ENCODE data around the gene FAM98B.

Gene FAM98B

GRCh38 chr15:38461066-38461833, 7.3 kb downstream of the FAM98B start:
- no peak for DNase-seq

DNA sequence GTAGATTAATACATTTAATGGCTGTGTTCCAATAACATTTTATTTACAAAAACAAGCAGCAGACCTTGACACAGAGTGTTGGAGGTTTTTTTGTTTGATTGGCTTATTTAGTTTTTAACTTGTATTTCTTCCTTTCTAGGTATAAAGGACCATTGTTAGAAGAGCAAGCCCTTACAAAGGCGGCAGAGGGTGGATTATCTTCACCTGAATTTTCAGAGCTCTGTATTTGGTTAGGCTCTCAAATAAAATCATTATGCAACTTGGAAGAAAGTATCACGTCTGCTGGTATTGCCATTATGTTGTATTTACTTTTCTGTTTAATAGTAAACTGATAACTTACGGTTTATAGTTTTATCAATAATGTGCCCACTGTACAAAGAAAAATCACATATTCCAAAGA, 10.0 kb downstream of the FAM98B start:
- DNase-seq = no peak

DNA sequence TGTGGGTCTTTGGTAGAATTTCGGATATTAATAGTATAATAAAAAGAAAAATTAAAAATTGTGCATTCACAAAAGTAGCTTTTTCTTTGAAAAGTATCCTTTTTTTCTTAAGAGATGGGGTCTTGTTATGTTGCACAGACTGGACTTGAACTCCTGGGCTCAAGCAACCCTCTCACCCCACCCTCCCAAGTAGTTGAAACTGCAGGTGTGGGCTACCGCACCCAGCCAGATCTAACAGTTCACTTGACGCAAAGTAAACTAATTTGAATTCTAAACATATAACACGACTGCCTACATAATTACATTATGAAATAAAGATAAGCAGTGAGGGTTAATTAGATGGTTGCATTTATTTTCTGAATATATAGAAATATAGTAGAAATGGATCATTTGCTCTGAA, 10.7 kb downstream of the FAM98B start:
- no peak for DNase-seq

DNA sequence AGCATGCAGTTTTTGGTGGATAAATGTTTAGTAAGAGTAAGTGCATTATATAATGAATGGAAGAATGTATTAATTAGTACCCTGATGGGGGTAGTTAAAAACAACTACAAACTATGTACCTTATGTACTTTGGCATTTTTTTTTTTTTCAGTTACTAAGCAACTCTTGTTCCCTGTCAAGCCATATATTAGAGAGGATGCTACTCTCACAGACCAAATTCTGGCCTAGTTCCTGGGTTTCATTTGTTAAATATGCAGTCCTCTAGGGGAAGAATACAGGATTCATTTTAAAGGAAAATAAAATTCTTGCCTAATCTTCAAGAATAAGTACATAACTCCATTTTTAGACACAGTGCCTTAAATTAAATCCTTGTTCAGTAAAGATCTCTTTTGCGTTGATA, 16.9 kb downstream of the FAM98B start:
- no peak for DNase-seq

DNA sequence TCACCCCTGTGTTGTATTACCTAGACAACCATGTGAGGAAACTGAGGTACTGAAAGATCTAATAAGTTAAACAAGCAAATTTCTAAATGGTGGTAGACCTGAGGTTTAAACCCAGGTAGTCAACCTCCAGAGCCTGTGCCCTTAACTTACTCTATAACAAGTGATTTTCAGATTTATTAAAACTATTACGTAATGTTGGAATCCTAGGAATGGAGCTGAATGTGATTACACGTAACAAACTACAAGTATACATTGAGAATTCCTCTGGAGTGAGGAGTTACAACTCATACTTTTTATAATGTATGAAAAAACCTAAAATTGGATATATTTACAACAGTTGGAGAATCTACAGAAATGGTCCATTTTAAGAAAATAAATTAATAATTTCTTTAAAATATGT, 18.0 kb downstream of the FAM98B start:
- no peak for DNase-seq

DNA sequence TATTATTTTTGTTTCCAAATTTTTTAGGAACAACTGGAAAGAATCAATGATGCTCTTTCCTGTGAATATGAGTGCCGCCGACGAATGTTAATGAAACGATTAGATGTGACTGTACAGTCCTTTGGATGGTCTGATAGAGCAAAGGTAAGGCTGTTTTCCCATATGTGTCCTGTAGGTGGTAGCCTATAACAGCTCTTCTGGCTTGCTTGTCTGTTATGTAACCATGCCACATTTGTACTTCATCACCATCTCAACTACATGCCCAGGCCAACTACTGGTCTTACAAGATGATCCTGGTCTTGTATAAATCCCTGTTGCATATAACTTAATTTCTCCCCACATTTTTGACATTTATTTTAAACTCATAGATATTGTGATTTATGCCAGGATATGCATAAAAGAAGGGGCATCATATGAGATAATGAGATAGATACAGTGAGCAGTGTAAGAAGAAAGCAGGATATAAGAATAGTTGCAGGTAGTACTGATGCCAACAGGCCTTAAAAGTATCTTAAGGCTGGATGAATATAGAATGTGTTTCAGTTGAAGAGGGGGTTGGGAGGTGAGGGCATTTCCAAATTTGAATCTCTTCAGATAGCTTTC, 20.3 kb downstream of the FAM98B start:
- no peak for DNase-seq

DNA sequence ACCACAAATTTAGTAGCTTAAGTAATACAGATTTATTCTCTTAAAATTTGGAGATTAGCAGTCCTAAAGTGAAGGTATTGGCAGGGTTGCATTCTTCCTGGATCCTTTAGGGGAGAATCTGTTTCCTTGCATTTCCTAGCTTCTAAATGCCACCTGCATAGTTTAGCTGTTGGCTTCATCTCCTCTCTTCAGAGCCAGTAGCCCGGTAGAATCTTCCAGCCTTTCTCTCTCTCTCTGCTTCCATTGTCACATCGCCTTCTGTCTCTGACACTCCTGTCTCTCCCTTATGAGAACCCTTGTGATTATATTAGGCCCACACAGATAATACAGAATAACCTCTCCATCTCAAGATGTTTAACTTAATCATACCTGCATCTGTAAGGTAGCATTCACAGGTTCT, 21.4 kb downstream of the FAM98B start:
- no peak for DNase-seq

DNA sequence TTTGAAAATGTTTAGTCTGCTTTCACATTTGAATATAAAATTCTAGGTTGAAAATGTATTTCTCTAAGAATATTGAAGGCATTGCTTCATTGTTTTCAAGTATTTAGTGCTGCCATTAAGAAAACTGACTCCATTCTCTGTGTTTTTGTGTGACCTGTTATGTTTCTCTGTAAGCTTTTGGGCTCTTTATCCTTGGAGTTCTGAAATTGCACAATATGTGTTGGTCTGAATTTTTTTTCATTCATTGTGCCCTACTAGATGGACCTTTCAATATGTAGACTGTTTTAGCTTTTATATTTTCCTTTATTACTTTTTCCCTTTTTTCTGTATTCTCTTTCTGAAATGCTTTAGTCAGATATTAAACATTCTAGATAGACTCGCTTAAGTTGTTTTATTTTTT, 22.2 kb downstream of the FAM98B start:
- no peak for DNase-seq

GRCh38 chr15:38477637-38478036, 23.7 kb downstream of the FAM98B start:
- no peak for DNase-seq

DNA sequence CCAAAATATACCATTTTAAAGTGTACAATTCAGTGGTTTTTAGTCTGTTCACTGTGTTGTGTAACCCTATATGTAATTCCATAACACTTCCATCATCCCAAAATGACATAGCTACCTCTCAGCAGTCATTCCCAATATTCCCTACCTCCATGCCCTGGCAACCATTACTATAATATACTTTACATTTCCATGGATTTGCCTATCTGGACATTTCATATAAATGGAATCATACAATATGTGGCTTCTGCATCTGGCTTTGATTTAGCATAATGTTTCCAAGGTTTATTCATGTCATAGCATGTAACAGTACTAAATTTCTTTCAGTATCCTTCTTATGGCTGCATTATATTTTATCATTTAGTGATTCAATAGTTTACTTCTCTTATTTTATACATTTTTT, 25.3 kb downstream of the FAM98B start:
- no peak for DNase-seq

DNA sequence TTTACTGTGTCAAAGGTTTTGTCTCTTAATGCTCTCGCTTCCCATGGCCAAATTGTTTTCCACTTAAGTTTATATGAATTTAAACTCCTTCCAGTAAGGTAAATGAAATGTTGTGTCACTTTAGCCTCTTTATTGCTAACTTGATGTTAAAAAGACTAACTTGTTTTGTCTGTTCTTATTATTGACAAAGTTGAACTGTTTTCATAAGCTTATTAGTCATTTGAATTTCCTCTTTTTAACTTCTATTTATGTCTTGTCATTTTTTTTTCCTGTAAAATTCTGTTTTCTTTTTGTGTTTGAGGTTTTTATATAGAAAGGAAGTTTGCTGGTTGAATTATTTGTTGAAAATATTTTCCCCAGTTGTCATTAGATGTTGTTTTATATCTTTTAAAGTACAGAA, 25.8 kb downstream of the FAM98B start:
- no peak for DNase-seq

DNA sequence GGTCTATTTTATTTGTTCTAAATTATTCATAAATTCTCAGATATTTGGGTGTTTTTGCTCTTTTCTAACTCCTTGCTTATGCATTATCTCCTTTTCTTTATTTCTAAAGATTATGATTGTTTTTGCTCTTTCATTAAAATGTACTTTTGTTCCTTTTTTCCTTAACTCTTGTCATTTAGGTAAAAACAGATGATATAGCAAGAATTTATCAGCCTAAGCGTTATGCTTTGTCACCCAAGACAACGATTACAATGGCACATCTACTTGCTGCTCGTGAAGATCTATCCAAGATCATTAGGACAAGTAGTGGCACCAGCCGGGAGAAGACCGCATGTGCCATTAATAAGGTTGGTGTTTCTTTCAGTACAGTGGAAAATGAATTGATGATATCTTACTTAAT, 27.2 kb downstream of the FAM98B start:
- no peak for DNase-seq

DNA sequence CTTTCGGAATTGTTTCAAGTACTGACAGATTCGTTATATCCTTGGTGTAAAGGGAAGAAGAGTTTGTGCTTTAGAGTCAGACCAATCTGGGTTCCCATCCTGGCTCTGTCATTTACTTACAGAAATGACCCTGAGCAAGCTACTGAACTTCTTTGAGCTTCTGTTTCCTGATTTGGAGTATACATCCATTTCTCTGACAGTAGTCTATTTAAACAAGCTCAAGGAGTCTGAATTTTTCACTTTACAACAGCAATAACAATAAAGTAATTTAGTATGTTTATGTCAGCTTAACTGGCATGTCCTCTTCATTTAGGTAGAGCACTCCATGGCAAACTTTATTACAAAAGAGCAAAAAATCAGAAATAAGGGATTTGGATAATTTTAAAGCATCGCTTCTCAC, 27.8 kb downstream of the FAM98B start:
- DNase-seq = no peak

DNA sequence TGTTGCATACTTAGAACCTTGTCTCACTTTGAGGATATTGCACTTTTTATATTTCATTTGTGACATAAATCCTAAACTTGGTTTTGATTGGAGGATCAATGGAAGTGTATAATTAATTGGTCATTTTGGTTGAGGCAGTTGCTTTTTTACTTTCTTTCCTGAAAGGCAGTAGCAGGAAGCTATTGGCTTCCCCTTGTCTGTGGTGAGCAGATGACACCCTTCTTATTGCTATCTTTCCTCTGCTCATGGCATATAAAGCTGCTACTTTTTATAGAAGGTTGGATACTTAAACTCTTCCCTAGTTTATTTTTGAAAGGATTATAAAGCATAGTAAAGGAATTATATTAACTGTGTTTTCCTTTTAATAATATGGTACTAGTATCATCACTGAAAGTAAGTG, 28.6 kb downstream of the FAM98B start:
- DNase-seq = no peak

- DNase-seq = no peak
These were observed 33.0 kb downstream of the FAM98B start for GRCh38 chr15:38486936-38487335.

- no peak for DNase-seq
These were observed 33.5 kb downstream of the FAM98B start for GRCh38 chr15:38487378-38487777.

- no peak for DNase-seq
These were observed 36.5 kb downstream of the FAM98B start for GRCh38 chr15:38490242-38490922.

- no peak for DNase-seq
These were observed 42.2 kb downstream of the FAM98B start for GRCh38 chr15:38496151-38496550.

DNA sequence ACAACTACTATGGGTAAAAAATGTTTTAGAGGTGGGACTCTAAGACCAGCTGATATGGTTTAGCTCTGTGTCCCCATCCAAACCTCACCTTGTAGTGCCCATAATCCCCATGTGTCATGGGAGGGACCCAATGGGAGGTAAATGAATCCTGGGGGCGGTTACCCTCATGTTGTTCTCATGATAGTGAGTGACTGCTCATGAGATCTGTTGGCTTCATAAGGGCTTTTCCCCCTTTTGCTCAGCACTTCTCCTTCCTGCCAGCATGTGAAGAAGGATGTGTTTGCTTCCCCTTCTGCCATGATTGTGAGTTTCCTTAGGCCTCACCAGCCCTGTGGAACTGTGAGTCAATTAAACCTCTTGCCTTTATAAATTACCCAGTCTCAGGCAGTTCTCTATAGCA, 45.7 kb downstream of the FAM98B start:
- DNase-seq = no peak

DNA sequence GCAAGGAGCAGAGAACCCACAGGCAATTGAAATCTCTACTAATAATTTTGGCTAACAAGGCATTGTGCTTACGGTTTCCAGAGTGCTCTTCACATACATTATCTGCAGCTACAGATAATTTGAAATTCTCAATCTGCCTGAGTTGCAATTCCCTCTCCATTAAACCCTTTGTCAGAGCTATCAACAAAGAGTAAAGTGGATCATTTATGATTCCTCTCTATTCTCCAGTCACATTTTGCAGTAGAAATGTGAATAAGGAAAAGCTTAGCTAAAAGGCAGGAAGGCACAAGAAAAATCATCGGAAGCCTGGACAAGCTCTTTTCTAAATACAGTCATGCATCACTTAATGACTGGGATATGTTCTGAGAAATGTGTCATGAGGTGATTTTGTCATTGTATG, 49.6 kb downstream of the FAM98B start:
- no peak for DNase-seq

DNA sequence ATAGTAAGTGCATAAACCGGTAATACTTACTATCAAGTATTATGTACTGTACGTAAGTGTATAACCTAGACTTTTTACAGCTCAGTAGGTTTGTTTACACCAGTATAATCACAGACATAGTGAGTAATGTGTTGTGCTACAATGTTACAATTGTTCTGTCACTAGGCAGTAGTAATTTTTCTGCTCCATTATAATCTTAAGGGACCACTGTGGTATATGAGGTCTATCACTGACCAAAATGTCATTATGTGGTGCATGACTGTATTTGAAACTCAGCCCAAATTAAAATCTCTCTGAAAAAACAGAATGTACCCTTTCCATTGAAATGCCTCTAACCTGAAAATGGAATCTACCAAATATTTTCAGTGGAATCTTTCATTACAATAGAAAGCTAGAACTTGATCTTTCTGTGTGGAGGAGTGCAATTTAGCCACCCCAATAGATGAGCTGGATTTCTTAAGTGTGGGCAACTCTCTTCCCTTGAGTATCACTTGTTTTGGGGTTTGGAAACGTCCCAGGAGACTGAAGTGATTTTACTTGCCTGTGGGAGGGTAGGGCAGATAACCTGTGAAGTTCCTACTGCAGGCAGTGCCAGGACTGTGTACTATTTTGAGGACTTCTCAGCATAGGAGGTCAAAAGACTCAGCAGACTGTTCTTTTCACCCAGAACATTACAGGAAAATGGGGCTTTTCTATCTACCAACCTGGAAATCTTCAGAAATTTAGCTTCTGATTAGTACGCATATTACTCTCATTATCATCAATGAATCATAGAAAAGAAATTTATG, 50.9 kb downstream of the FAM98B start:
- no peak for DNase-seq

DNA sequence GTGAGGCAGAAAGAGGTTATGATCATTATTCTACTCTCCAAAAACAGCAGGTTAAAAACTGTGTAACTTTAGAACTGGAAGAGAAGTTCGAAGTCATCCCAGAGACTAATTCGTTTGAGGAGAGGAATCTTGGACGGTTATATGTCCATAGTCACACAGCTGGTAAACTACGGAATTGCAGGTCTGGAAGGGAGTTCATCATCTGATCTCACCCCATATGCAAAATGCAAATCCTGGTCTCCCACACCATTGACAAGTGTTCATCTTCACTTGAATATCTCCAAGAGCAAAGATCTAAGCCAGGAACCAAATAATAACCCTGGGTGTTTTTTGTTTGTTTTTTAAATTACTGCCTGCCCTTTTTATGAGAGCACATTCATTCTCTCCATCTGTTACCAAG, 53.1 kb downstream of the FAM98B start:
- DNase-seq = no peak

DNA sequence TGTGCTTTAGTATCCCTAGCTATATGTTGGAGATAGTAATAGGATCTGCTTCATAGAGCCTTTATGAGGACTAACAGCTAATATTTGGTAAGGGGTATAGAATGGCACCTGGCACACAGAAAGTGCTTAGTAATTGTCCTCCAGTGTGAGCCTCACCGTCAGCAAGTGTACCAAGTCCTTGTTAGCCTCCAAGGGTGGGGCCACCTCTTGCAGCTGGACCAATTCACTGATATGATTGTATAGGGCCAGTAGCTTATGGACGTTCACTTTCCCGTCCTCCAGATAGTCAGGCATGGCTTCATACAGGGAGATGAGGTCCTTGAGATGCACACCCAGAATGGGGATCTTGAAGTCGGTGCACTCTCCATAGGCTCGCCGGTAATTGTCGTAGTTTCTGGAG, 53.6 kb downstream of the FAM98B start:
- no peak for DNase-seq

DNA sequence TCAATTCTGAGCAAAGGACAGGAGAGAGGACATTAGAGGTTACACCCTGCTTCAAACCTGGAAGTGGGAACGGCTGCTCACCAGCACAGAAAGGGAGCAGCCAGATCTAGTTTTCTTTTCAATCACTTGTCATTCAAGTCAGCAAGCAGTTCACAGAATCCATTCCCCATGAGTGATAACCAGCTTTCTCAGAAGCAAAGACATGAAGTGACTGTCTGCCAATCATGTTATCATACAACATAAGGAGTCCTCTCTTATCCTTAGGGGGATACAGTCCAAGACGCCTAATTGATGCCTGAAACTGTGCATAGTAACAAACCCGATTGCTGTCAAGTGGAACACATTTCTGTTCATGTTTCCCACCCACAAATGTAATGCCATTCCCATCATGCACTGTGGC, 54.7 kb downstream of the FAM98B start:
- no peak for DNase-seq

Measured in activated CD4-positive, alpha-beta T cell treated with anti-CD3 and anti-CD28 coated beads, Interleukin-2, amount 50 U/mL, for 48 hours (primary cell).